H1 (cell line): ENCODE results near the gene DHDH. TPM values are rescaled to one million over a fixed set of nuclear protein-coding genes. Genes with fewer than 3 reads are reported as not detected.

Experiments used
- CTCF ChIA-PET: fragments of 300-600 bp; sonication (Branson Sonifier 250); formaldehyde crosslinking; loops from one replicate; lab custom pipeline; 2021; ENCODE audit not compliant: partially characterized antibody; lab: Charles Lee
- POLR2A ChIA-PET: fragments of 300-600 bp; sonication (Branson Sonifier 250); formaldehyde crosslinking; loops from one replicate; lab custom pipeline; 2021; ENCODE audit warnings: inconsistent platforms; ENCODE audit not compliant: partially characterized antibody; lab: Charles Lee
- DNase-seq, 2 experiments: peaks; one replicate each; pipeline versions ENCODE4 v3.0.0 to v3.0.0-alpha.2; 2010 to 2022; ENCODE audit warnings: low spot score in 2 of 2, low read depth in 1 of 2, mixed read lengths in 1 of 2
- FAIRE-seq: peaks from 2 replicates; lab custom pipeline; 2011; peaks lifted over from hg19 to GRCh38; lab: Jason Lieb, UNC
- H2AFZ ChIP-seq: 2 replicates; pipeline ENCODE4 v1.8.1; 2012; ENCODE audit warnings: low read length, inconsistent platforms
- H2AK5ac ChIP-seq: 2 replicates; pipeline ENCODE4 v1.6.1; 2013; ENCODE audit warnings: low read depth, low read length
- H2BK120ac ChIP-seq: replicated peaks from 2 replicates; pipeline ENCODE3; 2013; ENCODE audit warnings: low read depth, low read length, inconsistent platforms
- H2BK12ac ChIP-seq: 2 replicates; pipeline ENCODE4 v1.6.1; 2013; ENCODE audit warnings: low read depth, low read length
- H2BK15ac ChIP-seq: 2 replicates; pipeline ENCODE4 v1.6.1; 2013; ENCODE audit warnings: low read length
- H2BK20ac ChIP-seq: 2 replicates; pipeline ENCODE4 v1.6.1; 2013; ENCODE audit warnings: low read length
- H2BK5ac ChIP-seq: 2 replicates; pipeline ENCODE4 v1.6.1; 2013; ENCODE audit warnings: low read depth, low read length
- H3K14ac ChIP-seq: 2 replicates; pipeline ENCODE4 v1.6.1; 2013; ENCODE audit warnings: inconsistent platforms; ENCODE audit not compliant: insufficient read length
- H3K18ac ChIP-seq: 2 replicates; pipeline ENCODE4 v1.6.1; 2013; ENCODE audit warnings: low read length; ENCODE audit errors: extremely low read depth
- H3K23ac ChIP-seq: 2 replicates; pipeline ENCODE4 v1.6.1; 2013; ENCODE audit warnings: inconsistent platforms; ENCODE audit not compliant: insufficient read length
- H3K23me2 ChIP-seq: 2 replicates; pipeline ENCODE4 v1.6.1; 2013; ENCODE audit warnings: low read depth, low read length
- H3K27ac ChIP-seq: 2 replicates; pipeline ENCODE4 v1.6.1; 2011; ENCODE audit warnings: low read depth, low read length, inconsistent platforms
- H3K27me3 ChIP-seq, 4 experiments: replicated peaks in 1 of 4; 1 replicate in 1 of 4; 2 replicates in 3 of 4; pipeline versions ENCODE4 v1.6.1 to v1.8.1; 2011 to 2013; ENCODE audit warnings: low read length in 3 of 4, mild to moderate bottlenecking in 3 of 4, inconsistent platforms in 2 of 4, mixed read lengths in 2 of 4, moderate library complexity in 1 of 4; ENCODE audit not compliant: control insufficient read depth in 3 of 4, insufficient read depth in 3 of 4; ENCODE audit errors: extremely low read depth in 1 of 4
- H3K36me3 ChIP-seq, 4 experiments: 2 replicates each; pipeline versions ENCODE4 v1.6.1 to v1.8.1; 2011 to 2013; ENCODE audit warnings: mild to moderate bottlenecking in 4 of 4, low read length in 3 of 4, moderate library complexity in 2 of 4, control low read depth in 1 of 4, inconsistent platforms in 1 of 4; ENCODE audit not compliant: insufficient read depth in 4 of 4, control insufficient read depth in 2 of 4
- H3K4ac ChIP-seq: replicated peaks from 2 replicates; pipeline ENCODE3; 2013; ENCODE audit warnings: low read length, low read depth, mixed read lengths, inconsistent platforms; ENCODE audit not compliant: insufficient read length
- H3K4me1 ChIP-seq, 4 experiments: replicated peaks in 1 of 4; 1 replicate in 1 of 4; 2 replicates in 3 of 4; pipeline versions ENCODE4 v1.6.1 to v1.8.1; 2011 to 2013; ENCODE audit warnings: low read length in 3 of 4, inconsistent platforms in 2 of 4, mixed read lengths in 1 of 4; ENCODE audit not compliant: insufficient read depth in 4 of 4, control insufficient read depth in 3 of 4
- H3K4me2 ChIP-seq, 2 experiments: 2 replicates each; pipeline versions ENCODE4 v1.6.1 to v1.8.1; 2011 to 2013; ENCODE audit warnings: low read depth in 2 of 2, low read length in 2 of 2, control low read depth in 1 of 2, inconsistent platforms in 1 of 2, mild to moderate bottlenecking in 1 of 2; ENCODE audit not compliant: insufficient read depth in 1 of 2
- H3K4me3 ChIP-seq, 4 experiments: fragments of 200-600, 300-600 bp in 1 of 4; sonication (generic), shearing (Covaris generic), sonication (Bioruptor Twin) in 1 of 4; 2 replicates each; pipeline versions ENCODE4 v1.5.1 to v1.8.1; 2011 to 2016; ENCODE audit warnings: low read length in 4 of 4, low read depth in 3 of 4, control low read depth in 2 of 4, inconsistent platforms in 2 of 4, mild to moderate bottlenecking in 2 of 4, mixed read lengths in 1 of 4, moderate library complexity in 1 of 4; ENCODE audit not compliant: insufficient read depth in 2 of 4; ENCODE audit errors: extremely low read depth in 1 of 4
- H3K56ac ChIP-seq: replicated peaks from 2 replicates; pipeline ENCODE3; 2013; ENCODE audit warnings: low read depth, mild to moderate bottlenecking, mixed read lengths, low read length, inconsistent platforms; ENCODE audit not compliant: insufficient read length
- H3K79me1 ChIP-seq: 2 replicates; pipeline ENCODE4 v1.6.1; 2013; ENCODE audit warnings: low read depth, low read length, control low read depth
- H3K79me2 ChIP-seq, 2 experiments: 2 replicates each; pipeline versions ENCODE4 v1.6.1 to v1.8.1; 2012 to 2013; ENCODE audit warnings: low read length in 2 of 2, mild to moderate bottlenecking in 2 of 2, inconsistent platforms in 1 of 2; ENCODE audit not compliant: insufficient read depth in 2 of 2, control insufficient read depth in 1 of 2
- H3K9ac ChIP-seq, 4 experiments: replicated peaks in 1 of 4; 1 replicate in 1 of 4; 2 replicates in 3 of 4; pipeline versions ENCODE4 v1.6.1 to v1.8.1; 2011 to 2013; ENCODE audit warnings: low read depth in 3 of 4, low read length in 3 of 4, control low read depth in 2 of 4, mild to moderate bottlenecking in 2 of 4, moderate library complexity in 2 of 4, inconsistent platforms in 1 of 4; ENCODE audit errors: extremely low read depth in 1 of 4
- H3K9me3 ChIP-seq, 2 experiments: 2 replicates each; pipeline versions ENCODE4 v1.6.1 to v1.8.1; 2012 to 2013; ENCODE audit warnings: mild to moderate bottlenecking in 2 of 2, moderate library complexity in 2 of 2, control low read depth in 1 of 2, inconsistent platforms in 1 of 2, low read depth in 1 of 2, low read length in 1 of 2, mixed read lengths in 1 of 2; ENCODE audit not compliant: insufficient read depth in 2 of 2
- H4K20me1 ChIP-seq, 2 experiments: replicated peaks in 1 of 2; 2 replicates each; pipeline versions ENCODE3 to v1.8.1; 2011 to 2013; ENCODE audit warnings: inconsistent platforms in 2 of 2, low read length in 2 of 2, mild to moderate bottlenecking in 1 of 2; ENCODE audit not compliant: insufficient read depth in 2 of 2, control insufficient read depth in 1 of 2
- H4K5ac ChIP-seq: 2 replicates; pipeline ENCODE4 v1.6.1; 2013; ENCODE audit warnings: low read length, low read depth, mixed read lengths, inconsistent platforms; ENCODE audit not compliant: insufficient read length
- H4K8ac ChIP-seq: 2 replicates; pipeline ENCODE4 v1.8.0; 2013; ENCODE audit warnings: mild to moderate bottlenecking, moderate library complexity, low read length, inconsistent platforms; ENCODE audit not compliant: insufficient read depth; ENCODE audit errors: extremely low read depth
- H4K91ac ChIP-seq: replicated peaks from 2 replicates; pipeline ENCODE3; 2013; ENCODE audit warnings: low read length, mixed read lengths, inconsistent platforms; ENCODE audit not compliant: insufficient read length
- BCL11A ChIP-seq, 2 experiments: IDR thresholded peaks; one replicate each; pipeline ENCODE4 v1.6.1; 2011; ENCODE audit warnings: low read depth in 2 of 2, low read length in 2 of 2, mild to moderate bottlenecking in 2 of 2
- BRCA1 ChIP-seq: IDR thresholded peaks from 2 replicates; pipeline ENCODE4 v1.6.1; 2012; ENCODE audit warnings: low read depth, low read length, improper control_type of control experiment
- CHD2 ChIP-seq: IDR thresholded peaks from 2 replicates; pipeline ENCODE4 v1.6.1; 2012; ENCODE audit warnings: low read length, improper control_type of control experiment
- CREB1 ChIP-seq: IDR thresholded peaks from 2 replicates; pipeline ENCODE4 v1.6.1; 2012; ENCODE audit warnings: inconsistent platforms
- CTBP2 ChIP-seq: IDR thresholded peaks from 2 replicates; pipeline ENCODE4 v1.7.0; 2011; ENCODE audit warnings: borderline replicate concordance, mild to moderate bottlenecking, moderate library complexity, mixed read lengths, low read length; ENCODE audit not compliant: insufficient read depth, insufficient read length
- EP300 ChIP-seq, 2 experiments: IDR thresholded peaks; 1 replicate in 1 of 2; 2 replicates in 1 of 2; pipeline ENCODE4 v1.6.1; 2011 to 2012; ENCODE audit warnings: low read depth in 2 of 2, low read length in 2 of 2, mild to moderate bottlenecking in 2 of 2, borderline replicate concordance in 1 of 2, inconsistent platforms in 1 of 2, moderate library complexity in 1 of 2
- GABPA ChIP-seq: IDR thresholded peaks from 2 replicates; pipeline ENCODE4 v1.6.1; 2011; ENCODE audit warnings: mild to moderate bottlenecking, low read length, moderate library complexity, borderline replicate concordance; ENCODE audit not compliant: insufficient read depth
- JUND ChIP-seq: IDR thresholded peaks from 2 replicates; pipeline ENCODE4 v1.6.1; 2011; ENCODE audit warnings: mild to moderate bottlenecking, improper control_type of control experiment, low read length
- MAX ChIP-seq: IDR thresholded peaks from 2 replicates; pipeline ENCODE4 v1.6.1; 2012; ENCODE audit warnings: inconsistent platforms
- RFX5 ChIP-seq: IDR thresholded peaks from 2 replicates; pipeline ENCODE4 v1.6.1; 2011; ENCODE audit warnings: low read depth, low read length, improper control_type of control experiment, borderline replicate concordance
- SIRT6 ChIP-seq: IDR thresholded peaks from one replicate; pipeline ENCODE4 v1.7.1; 2012; ENCODE audit warnings: low read length, inconsistent platforms
- SP2 ChIP-seq: IDR thresholded peaks from 2 replicates; pipeline ENCODE4 v1.6.1; 2012; ENCODE audit warnings: mild to moderate bottlenecking, low read length, inconsistent platforms
- SP4 ChIP-seq: IDR thresholded peaks from 2 replicates; pipeline ENCODE4 v1.6.1; 2012; ENCODE audit warnings: low read length, inconsistent platforms
- TBP ChIP-seq: IDR thresholded peaks from 2 replicates; pipeline ENCODE4 v1.6.1; 2011; ENCODE audit warnings: low read depth, low read length, improper control_type of control experiment
- TEAD4 ChIP-seq: IDR thresholded peaks from 2 replicates; pipeline ENCODE4 v1.6.1; 2012; ENCODE audit warnings: low read depth, low read length, inconsistent platforms, mixed read lengths
- WGBS, 2 experiments: shearing (Covaris generic) in 1 of 2; methylation state at CpG; one replicate each; pipeline versions ENCODE4 v1.1.6 to v1.1.7; 2013 to 2015; ENCODE audit warnings: low lambda C conversion rate in 2 of 2, mixed read lengths in 2 of 2, inconsistent platforms in 1 of 2, low coverage in 1 of 2, missing lambda C conversion rate in 1 of 2; ENCODE audit not compliant: insufficient replicate concordance in 2 of 2, insufficient coverage in 1 of 2, insufficient read length in 1 of 2; ENCODE audit errors: extremely low coverage in 1 of 2, missing lambda C conversion rate in 1 of 2; 5-methylcytosine and 5-hydroxymethylcytosine counted together
- polyA plus RNA-seq, 7 experiments: library from polyadenylated mRNA; depleted of rRNA in 3 of 7; stranded (reverse) in 5 of 7; unstranded in 2 of 7; fragments of >200 nt in 5 of 7; fragments of 200-250 nt in 2 of 7; gene quantifications; 1 replicate in 5 of 7; 2 replicates in 1 of 7; 4 replicates in 1 of 7; pipeline versions ENCODE4 v1.2.1 to v1.2.3, GENCODE V29; 2011 to 2013; ENCODE audit warnings: missing spikeins in 2 of 7, mixed read lengths in 2 of 7
- total RNA-seq: library from RNA; stranded (reverse); fragmentation: NEBNext Ultra II Directional; extraction: Animal tissue kit (Norgen Biotek cat#: 25700); gene quantifications from 2 replicates; pipeline ENCODE4 v1.2.1, GENCODE V29; 2021

DHDH gene
- total and polyA plus RNA-seq, 2 of the 8 experiments (the other 6 are each of a cell fraction or from before 2014, with no cell fraction given) = 2.2 to 2.8 TPM

- no peaks in the 10 kb centered on the region for H4K20me1 ChIP-seq
- H3K36me3 ChIP-seq = no peaks in the 10 kb centered on the region; a peak in 1 of 8 replicates
- no peaks in the 10 kb centered on the region for H3K27me3 ChIP-seq
- H3K4me1 ChIP-seq = peaks cover 0 to 10% (median 0%) of the 10 kb centered on the region in 4 experiments; a peak in 2 of 7 replicates
- FAIRE-seq (no peak), DNase-seq (no peak)
- H3K79me1 ChIP-seq = no peaks in the 10 kb centered on the region
- H2BK20ac ChIP-seq = no peak overlapping the region
- H3K4me2 ChIP-seq = no peak overlapping the region
- H2AK5ac ChIP-seq = no peak overlapping the region
- H3K23ac ChIP-seq = no peak overlapping the region
- H4K5ac ChIP-seq = no peak overlapping the region
- no peak overlapping the region for H3K9ac ChIP-seq
- no peak overlapping the region for H3K18ac ChIP-seq
- no peak overlapping the region for H3K27ac ChIP-seq
- H3K56ac ChIP-seq = no peak overlapping the region
- H3K23me2 ChIP-seq = no peaks in the 10 kb centered on the region
- no peak overlapping the region for H2BK5ac ChIP-seq
- H2BK120ac ChIP-seq = no peak overlapping the region
- H3K4ac ChIP-seq = no peak overlapping the region
- 93% methylated on average over 7 of the region's 7 CpGs; no CpG with 5 or more reads in 1 of the 2 experiments for WGBS, 2 experiments
- 0 out of 2 replicates have a peak overlapping the region, but pooled peaks have one; percentile 72 for H2BK15ac ChIP-seq
- H3K14ac ChIP-seq = no peak overlapping the region
- H2BK12ac ChIP-seq = no peak overlapping the region
- H4K8ac ChIP-seq = no peak overlapping the region
- H3K9me3 ChIP-seq = no peaks in the 10 kb centered on the region
- POLR2A ChIA-PET = interaction anchor here (8.3 kb wide), 1 partner anchor 10 kb away, joined by 115 read pairs; the partner anchor contains the start of gene PPP1R15A
- H2AFZ ChIP-seq = no peak overlapping the region
- no peak overlapping the region for H4K91ac ChIP-seq
- no peaks in the 10 kb centered on the region for H3K79me2 ChIP-seq
- CTCF ChIA-PET = interaction anchor here (1.2 kb wide), 1 partner anchor 49 kb away, joined by 4 read pairs; no protein-coding TSS in a partner anchor
- H3K4me3 ChIP-seq = no peak overlapping the region
- no peak for TF ChIP-seq BRCA1
- TF ChIP-seq CTBP2 = no peak
- TF ChIP-seq GABPA = no peak
- no peak for TF ChIP-seq CREB1
- TF ChIP-seq JUND = no peak
- TF ChIP-seq SP2 = no peak
- no peak for TF ChIP-seq SP4
- no peak for TF ChIP-seq EP300 (IDR thresholded peaks at IDR 0.05; ENCODE audit: borderline replicate concordance in 1 of 2, low read depth in 2 of 2, low read length in 2 of 2)
- no peak for TF ChIP-seq CHD2
- no peak for TF ChIP-seq TEAD4
- no peak for TF ChIP-seq SIRT6
- TF ChIP-seq BCL11A (IDR thresholded peaks at IDR 0.05; ENCODE audit: low read depth in 2 of 2, low read length in 2 of 2) = no peak
- TF ChIP-seq MAX = no peak
- no peak for TF ChIP-seq RFX5
- TF ChIP-seq TBP = no peak
Observed at GRCh38 chr19:48883726-48884125, 49.8 kb upstream of the DHDH start.
